ENCODE data around the gene MIOS.

MIOS gene

DNA sequence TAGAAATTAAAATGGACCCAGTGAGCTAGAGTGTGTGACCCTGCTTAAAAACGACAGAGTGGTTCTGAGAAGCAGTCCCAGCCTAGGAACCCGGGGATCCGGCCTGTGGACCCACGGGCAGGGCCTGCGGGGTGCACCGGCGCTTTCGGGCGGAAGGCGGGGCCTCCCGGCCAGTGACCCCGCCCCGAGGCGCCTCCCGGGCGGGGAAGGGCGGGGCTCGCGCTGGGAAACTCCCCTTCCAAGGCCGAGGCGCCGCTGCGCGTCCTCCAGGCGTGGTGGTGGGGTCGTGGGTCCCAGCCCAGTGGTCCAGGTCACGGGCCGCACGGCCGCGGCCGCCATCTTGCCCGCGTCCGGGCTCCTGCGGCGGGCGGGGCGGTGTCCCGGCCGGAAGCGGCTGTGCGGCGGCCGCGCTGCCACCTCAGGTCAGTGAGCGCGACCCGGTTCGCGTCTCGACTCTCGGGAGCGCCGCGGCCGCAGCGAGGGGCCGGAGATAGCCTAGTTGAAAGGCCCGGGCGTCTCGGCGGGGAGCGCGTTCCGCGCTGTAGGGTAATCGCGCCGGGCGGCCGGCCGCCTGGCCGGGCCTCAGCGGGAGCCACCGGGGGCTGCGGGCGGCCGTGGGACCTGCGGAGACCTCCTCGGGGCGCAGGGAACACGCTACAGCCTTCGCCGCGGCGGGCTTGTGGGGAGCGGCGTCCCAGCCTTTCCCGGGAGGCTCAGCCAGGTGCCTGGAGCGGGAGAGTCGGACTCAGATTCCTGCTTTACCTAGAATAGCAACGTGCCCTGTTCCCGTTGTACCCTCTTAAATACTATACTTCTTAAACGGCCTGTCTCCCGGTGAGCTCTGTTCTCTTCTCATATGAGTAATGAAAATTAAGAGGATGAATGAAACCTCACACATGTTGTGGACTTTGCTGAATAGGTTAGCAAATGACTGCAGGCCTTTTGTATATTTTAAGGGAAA, at the start of gene MIOS:
TSS of gene MIOS (plus strand) at position 234 of the 961 bp plus-strand sequence. CDS start 5,592 bp downstream, outside the sequence.
- DNase-seq = peak; percentile 73

DNA sequence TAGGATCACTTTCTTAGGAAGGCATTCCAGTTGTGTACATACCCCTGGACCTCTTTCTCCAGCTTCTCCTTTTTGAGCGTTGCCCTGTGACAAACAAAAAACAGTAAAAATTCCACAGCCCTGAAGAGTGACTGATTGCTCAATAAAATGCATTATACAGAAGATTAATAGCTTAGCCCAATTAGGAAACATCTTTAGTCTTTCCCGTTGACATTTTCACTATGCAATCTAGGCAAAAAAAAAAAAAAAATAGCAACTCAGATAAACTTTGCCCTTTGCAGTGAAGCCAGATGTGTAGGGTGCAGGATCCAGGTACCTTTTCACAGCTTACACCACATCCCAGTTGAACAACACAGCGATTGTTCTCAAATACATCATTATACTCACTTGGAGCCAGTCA, 48.9 kb upstream of the MIOS start:
- DNase-seq = no peak

DNA sequence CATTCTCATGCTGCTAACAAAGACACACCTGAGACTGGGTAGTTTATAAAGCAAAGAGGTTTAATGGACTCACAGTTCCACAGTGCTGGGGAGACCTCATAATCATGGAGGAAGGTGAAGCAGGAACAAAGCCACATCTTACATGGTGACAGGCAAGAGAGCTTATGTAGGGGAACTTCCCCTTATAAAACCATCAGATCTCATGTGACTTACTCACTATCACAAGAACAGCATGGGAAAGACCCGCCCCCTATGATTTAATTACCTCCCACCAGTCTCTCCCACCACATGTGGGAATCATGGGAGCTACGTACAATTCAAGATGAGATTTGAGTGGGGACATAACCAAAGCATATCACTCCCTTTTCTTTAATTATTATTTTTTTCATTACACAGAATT, 47.6 kb upstream of the MIOS start:
- no peak for DNase-seq

DNA sequence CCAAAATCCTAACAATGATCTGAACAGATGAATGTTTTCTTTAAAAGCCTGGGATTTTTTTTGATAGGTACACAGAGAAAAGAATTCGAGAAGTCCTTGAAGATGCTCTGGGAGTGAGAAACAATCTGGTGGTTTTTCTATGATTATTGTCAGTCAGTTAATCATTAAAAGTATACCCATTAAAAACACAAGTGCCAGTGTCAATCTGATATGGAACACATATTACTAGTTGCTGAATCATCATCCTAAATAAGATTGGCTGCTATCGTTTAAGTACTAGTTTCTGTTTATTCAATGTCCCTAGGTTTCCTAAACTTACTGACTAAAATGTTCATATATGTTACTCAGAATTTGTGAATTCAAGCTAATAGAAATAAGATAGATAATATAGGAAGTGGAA, 47.2 kb upstream of the MIOS start:
- no peak for DNase-seq

DNA sequence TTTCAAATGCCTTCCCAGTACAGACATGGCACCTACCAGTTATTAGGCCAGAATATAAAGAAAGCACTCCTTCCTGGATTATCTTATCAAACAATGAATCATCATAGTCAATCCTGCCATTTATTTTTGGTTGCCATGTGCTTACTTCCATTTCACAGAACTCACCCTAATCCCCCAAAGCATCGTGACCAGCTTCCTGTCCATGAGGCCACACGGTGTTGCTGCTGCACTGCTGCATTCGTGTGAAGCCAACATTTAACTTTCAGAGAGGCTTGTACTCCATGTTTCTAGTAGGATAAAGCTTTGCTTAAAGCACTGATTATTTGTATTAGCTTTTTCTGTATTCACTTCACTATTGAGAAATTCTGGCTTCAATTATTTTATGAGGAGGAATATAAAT, 45.4 kb upstream of the MIOS start:
- DNase-seq = no peak

DNA sequence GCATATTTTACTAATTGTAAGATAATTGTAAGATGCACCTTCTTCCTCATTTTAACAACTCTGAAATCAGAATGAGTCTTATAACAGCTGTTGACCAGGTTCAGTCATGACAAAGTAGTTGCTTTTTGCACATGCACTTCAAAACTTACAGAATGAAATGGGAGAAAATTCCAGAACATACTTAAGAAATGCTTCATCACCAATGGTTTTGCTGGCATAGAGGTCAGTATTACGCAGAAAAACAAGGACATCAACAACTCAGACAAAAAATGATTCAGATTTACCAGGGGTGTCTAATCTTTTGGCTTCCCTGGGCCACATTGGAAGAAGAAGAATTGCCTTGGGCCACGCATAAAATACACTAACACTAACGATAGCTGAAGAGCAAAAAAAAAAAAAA, 44.3 kb upstream of the MIOS start:
- DNase-seq = no peak

DNA sequence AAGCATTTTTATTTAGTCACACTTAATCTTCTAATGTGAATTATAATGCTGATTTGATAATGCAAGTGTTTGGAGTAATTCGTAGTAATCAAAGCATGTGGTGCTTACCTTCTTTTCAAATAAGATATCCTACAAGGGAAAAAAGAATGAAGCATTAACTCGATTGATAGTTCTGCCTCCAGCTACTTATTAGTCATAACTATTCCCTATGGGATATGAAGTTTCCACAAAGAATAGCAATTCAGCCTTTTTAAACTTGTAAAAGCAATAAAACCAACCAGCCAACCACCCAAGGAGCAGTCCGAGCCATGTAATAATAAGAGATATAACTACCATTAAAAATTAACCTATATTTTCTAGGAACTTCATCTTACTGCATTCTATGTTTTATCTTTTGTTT, 42.6 kb upstream of the MIOS start:
- no peak for DNase-seq

DNA sequence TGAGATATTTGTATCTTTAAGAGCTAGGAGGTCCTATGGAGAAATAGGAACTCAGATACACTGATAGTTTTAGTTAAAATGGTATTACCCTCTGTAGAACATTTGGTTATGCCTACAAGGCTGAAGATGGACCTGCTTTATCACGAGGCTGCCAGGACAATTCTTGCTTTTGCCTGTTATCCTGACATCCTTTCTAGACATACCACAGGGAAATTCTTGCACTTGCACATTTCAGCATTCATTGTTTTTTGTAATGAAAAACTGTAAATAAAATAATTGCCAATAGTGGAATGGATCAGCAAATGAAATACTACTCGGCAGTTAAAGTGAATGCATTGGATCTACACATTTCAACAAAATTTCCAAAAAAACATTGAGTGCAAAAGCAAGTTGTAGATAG, 40.7 kb upstream of the MIOS start:
- no peak for DNase-seq

DNA sequence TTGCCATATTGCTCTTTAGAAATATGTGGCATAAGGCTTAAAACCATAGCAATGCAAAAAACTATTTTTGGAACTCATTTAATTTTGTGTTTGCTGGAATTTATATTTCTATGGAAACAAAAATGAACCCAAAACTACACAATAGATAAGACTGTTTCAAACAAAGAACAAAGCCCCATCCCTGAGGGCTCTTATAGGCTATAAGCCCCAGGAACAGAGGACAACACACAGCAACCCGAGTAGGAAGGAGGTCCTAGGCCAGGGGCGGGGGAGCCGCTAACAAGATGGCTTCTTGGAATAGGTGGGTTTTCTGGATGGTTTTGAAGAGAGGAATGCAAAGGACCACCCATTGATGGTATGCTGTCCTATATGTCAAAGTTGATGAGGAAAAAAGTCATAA, 39.6 kb upstream of the MIOS start:
- DNase-seq = no peak

DNA sequence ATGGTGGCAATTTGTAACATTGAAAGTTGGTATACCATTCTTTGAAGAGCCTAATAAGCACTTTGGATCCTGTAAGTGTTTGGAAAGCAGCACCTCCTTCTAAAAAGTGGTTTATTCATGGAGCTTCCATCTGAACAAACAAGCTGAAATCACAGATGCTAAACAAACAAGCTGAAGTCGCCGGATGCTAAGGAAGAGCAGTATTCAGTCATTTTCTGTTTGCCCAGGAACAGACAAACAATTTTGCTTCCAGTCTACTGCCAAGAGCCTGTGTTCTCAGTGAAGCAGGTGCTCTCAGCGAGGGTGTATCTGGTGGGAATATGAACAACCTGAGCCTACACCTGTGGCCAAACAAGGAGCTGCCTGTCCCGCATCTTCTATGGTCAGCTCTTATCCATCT, 37.4 kb upstream of the MIOS start:
- DNase-seq = peak; percentile 35

DNA sequence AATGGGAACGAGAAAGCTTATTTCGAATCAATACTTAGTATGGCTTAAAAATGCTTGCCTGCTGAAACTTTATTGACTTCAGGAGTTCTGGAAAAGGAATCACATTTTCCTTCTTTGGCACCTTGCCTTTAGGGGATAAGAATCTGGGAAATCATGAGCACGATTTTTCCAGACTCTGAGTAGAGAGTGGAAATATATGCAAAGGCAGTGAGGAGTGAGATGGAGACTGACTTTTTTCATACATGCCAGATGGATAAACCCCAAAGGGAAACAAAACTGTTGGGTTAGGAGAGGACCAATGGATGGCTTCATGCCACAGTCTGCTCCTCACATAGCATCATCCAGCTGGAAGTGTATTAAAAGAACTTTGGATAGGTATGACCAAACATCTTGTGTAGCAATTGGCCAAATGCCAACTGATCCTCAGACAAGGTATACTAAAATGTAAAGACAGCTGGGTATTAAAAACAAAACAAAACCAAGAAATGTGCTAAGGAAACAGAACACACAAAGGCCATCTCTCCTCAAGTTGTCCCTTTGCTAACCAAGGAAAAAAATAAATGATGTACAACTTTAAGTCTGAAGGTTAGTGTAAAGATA, 32.8 kb upstream of the MIOS start:
- DNase-seq = no peak

DNA sequence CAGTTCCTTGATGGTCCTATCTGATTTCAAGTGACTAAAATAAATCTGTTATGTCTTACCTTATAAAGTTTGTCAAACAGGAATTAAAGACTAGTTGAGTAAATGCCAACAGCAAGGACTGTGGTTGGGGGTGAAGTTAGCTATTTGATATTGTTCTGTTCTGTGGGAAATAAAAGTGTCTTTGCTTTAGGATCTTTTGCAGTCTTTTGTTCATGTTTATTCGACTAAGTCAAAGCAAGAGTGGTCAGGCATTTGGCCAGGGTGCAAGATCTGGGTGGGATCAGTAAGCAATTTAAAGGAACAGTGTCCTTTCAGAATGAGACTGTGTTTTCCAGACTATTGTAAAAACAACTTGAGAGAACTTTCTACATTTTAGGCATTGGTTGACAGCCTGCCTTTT, 31.0 kb upstream of the MIOS start, which contains the start of gene COL28A1:
TSS of gene COL28A1 (minus strand) at position 183 of the 400 bp plus-strand sequence. CDS start 2,998 bp downstream, outside the sequence.
- DNase-seq = no peak

DNA sequence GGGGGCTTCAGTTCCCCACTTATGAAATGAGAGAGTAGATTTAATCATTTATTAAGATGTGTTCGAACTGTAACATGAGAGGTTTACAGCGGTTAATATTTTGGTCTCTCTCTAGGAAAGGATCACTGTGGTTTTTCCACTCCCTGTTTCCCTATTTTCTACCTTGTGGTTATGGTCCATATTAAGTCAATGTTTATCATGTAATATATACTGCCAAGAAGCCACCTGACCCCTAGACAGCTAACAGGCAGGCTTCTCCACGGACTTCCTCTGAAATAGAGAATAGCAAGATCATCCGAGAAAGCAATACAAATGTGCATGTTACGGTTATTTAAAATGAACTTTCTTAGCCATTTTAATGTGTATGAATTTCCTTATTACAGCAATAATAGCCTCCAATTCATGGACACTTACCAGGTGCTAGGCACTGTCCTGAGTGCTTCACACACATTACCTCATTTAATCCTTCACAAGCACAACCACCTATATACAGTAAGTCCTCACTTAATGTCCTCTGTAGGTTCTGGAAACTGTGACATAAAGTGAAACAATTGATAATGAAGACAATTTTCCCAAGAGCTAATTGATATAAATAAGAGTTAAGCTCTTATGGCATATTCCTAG, 30.2 kb upstream of the MIOS start:
- DNase-seq = no peak

DNA sequence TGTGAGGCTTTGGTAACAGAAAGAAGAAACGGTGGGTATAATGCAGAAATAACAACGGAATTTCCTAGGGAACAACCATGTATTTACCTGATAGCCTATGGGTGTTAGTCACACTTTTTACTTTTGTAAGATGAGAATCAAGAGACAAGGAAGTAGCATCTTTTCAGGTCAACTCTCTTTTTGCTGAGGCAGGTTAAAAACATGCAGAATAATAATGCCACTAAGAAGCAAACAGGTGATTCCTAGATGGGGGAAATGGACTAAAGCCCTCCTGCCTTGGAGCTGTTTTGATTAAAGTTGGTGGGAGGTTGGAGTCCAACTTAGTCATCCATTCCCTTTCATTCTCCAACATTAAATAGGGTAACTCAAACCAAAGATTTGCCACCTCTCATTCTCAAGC, 29.0 kb upstream of the MIOS start:
- no peak for DNase-seq

DNA sequence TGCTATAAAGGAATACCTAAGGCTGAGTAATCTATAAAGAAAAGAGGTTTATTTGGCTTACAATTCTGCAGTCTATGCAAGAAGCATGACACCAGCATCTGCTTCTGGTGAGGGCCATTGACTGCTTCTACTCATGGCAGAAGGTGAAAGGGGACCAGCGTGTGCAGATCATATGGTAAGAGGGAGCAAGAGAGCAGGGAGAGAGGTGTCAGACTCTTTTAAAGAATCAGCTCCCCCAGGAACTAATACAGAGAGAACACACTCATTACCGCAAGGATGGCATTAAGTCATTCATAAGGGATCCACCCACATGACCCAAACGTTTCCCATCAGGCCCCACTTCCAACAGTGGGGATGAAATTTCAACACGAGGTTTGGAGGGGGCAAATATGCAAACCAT, 27.5 kb upstream of the MIOS start:
- no peak for DNase-seq

DNA sequence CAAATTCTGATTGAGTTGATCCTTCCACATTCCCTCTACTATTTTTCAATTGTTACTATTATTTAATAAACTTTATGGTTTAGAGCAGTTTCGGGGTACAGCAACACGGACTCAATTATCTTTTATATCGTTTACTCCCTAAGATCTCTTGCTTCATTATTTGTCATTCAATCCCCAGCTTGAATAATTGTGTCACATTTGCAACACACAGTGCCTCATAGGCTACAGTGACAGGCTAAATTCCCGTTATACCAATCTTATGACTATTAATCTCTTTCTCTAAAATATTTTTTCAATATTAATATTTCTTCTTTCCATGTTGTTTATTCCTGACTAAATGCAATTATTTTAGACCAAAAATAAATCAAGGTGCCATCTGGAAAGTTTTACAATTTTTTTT, 27.0 kb upstream of the MIOS start:
- no peak for DNase-seq

DNA sequence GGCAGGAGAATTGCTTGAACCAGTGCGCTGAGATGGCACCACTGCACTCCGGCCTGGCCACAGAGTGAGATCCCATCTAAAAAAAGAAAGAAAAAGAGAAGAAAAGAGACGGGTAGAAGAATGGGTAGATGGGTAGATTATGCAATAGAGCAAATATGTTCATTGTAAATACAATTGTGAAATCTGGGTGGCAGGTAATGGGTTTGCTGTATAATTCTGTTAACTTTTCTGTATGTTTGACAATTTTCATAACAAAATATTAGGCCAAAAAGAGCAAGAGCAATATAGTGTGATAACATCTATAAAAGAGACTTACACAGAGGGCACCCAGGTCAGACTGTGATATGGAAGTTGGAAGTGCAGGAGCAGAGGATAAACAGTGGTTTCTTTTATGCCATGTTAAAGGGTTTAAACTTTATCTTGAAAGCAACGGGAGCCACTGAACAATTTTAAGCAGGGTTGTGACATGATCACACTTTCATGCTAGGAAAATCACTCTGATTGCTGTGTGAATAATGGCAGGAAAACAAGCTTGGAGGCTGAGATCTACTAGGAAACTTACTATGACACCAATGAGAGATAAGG, 24.3 kb upstream of the MIOS start:
- DNase-seq = no peak

DNA sequence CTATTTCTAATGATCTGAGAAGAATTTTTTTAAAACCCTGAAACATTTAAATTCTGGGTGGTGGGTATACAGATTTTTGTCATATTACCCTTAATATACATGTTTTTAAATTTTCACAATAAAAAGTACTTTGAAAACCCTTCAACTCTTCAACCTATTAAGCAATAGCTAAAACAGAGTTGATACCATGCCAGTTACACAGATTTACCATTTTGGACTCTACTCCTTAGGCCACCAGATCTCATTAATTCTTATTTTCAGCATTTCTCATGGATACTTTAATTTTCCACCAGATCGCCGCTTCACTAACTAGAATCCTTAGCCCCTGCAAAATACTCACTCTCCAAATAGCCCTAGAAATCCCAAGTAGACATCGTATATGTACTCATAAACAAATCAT, 18.3 kb upstream of the MIOS start:
- no peak for DNase-seq

DNA sequence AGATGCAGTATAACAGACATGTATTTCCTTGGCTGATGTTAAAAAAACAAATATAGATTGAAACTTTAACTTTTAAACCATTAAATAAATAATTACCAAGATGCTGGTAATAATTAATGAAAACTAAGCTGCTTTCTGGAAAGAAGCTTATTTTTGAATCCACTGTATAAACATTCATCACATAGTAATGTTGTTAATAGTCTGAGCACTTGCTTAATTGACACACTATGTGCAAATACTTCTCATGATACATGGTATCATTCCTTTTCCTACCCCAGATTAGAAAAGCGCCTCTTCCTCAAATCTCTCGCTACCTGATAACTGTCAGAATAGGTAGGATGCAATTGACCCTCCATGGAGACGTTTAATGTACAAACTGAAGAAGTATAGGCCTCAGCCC, 16.0 kb upstream of the MIOS start:
- no peak for DNase-seq

DNA sequence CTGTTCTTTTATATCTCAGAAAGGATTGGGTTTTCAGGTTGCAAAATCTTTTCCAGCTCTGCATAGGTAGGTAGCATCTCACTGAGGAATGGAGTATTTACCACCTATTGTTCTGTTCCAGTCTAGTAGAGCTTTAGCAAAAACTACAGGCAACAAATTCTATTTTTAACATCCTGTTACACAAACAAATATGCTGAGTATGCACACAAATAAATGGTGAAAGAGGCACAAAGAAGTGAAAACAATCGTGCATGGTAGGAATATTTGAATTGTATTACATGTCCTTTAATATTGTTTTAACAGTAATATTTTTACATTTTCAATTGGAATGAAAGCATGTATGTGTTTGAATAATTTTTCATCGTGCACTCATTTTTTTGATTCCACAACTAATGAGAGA, 14.5 kb upstream of the MIOS start:
- no peak for DNase-seq

DNA sequence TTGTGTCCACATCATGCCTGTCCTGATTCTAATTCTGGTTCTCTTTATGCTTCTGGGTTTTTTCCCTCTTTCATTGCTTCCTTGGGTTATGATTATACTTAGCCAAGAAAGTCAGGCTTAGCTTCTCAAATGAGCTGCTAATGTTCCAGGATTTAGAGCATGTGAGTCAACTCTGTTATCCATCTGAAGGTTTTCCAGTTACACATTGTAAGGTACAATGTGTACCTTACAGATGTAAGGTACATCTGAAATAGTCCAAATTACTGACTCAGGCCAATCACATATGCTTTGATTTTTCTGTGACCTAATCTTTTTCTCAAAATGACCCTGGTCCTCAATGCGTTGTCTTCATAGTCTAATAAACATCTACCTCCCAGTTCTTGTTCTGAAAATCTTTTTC, 13.3 kb upstream of the MIOS start:
- DNase-seq = no peak

DNA sequence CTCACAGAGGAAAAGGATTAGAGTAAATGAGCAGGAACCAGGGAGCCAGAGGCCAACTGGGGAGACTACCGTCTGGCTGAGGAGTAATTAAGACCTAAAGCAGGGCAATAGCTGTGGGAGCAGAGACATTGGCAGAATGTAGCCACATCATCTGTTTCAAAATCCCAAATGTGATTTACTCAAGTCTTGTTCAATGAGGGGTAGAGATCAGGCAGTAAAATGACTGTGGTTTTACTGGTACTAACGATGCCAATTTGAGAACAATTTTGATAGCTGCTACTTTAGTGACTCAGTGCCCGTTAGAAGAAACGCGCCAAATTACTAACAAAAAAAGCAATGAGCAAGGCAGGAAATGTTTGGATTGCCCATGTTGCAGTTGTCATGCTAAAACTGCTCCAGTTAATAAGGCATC, 12.7 kb upstream of the MIOS start:
- peak; percentile 48 for DNase-seq

All from NCI-H774 (cell line).